Smooth muscle cell (in vitro differentiated cells): Measurements from ENCODE around the gene C15orf40. TPM values are rescaled to one million over a fixed set of nuclear protein-coding genes. Genes with fewer than 3 reads are reported as not detected.
"Not testable (repeated sequence)": the region's sequence is repeated elsewhere in the genome, so short reads cannot be mapped to it uniquely, and the experiment has no call there.

ENCODE experiments used
- DNase-seq: peaks from one replicate; lab custom pipeline; 2025; ENCODE audit not compliant: unreplicated experiment; lab: John Stamatoyannopoulos, UW
- H2AFZ ChIP-seq: fragments of 200-600 bp; sonication (generic); 2 replicates; pipeline ENCODE4 v1.6.0; 2016; ENCODE audit warnings: antibody characterized with exemption, low read depth, mild to moderate bottlenecking
- H3F3A ChIP-seq: fragments of 200-600 bp; sonication (generic); 2 replicates; pipeline ENCODE4 v1.6.0; 2017; ENCODE audit warnings: antibody characterized with exemption, low read depth
- H3K27ac ChIP-seq: fragments of 200-600 bp; sonication (generic); 2 replicates; pipeline ENCODE4 v1.5.1; 2016; ENCODE audit warnings: low read depth, mild to moderate bottlenecking
- H3K27me3 ChIP-seq: fragments of 200-600 bp; sonication (generic); 2 replicates; pipeline ENCODE4 v1.6.1; 2016; ENCODE audit warnings: low read depth, mild to moderate bottlenecking
- H3K36me3 ChIP-seq: fragments of 200-600 bp; sonication (generic); 2 replicates; pipeline ENCODE4 v1.5.1; 2016; ENCODE audit warnings: low read depth
- H3K4me1 ChIP-seq: fragments of 200-600 bp; sonication (generic); 2 replicates; pipeline ENCODE4 v1.5.1; 2016; ENCODE audit warnings: low read depth
- H3K4me2 ChIP-seq: fragments of 200-600 bp; sonication (generic); 2 replicates; pipeline ENCODE4 v1.6.0; 2016; ENCODE audit warnings: mild to moderate bottlenecking
- H3K4me3 ChIP-seq: fragments of 200-600 bp; sonication (generic); 2 replicates; pipeline ENCODE4 v1.5.1; 2016; ENCODE audit warnings: mild to moderate bottlenecking
- H3K79me2 ChIP-seq: fragments of 200-600 bp; sonication (generic); 2 replicates; pipeline ENCODE4 v1.6.0; 2016; ENCODE audit warnings: low read depth, mild to moderate bottlenecking
- H3K9ac ChIP-seq: fragments of 200-600 bp; sonication (generic); 2 replicates; pipeline ENCODE4 v1.6.0; 2016; ENCODE audit warnings: low read depth
- H3K9me3 ChIP-seq: fragments of 200-600 bp; sonication (generic); replicated peaks from 2 replicates; pipeline ENCODE4 v1.5.1; 2016; ENCODE audit warnings: low read depth
- H4K20me1 ChIP-seq: fragments of 200-600 bp; sonication (generic); 2 replicates; pipeline ENCODE4 v1.6.0; 2016; ENCODE audit warnings: low read depth
- CTCF ChIP-seq: fragments of 200-600 bp; sonication (generic); IDR thresholded peaks from 2 replicates; pipeline ENCODE4 v1.5.1; 2017; ENCODE audit warnings: borderline replicate concordance, mild to moderate bottlenecking, antibody characterized with exemption; ENCODE audit not compliant: insufficient read depth, poor library complexity, severe bottlenecking
- WGBS: methylation state at CpG from one replicate; pipeline ENCODE4 v1.1.7; 2016; ENCODE audit warnings: low lambda C conversion rate; 5-methylcytosine and 5-hydroxymethylcytosine counted together
- polyA plus RNA-seq: library from polyadenylated mRNA; unstranded; fragments of >200 nt; fragmentation: Nextera tagmentation; extraction: Ambion mirVana; gene quantifications from 2 replicates; pipeline ENCODE4 v1.2.1, GENCODE V29; 2016
- total RNA-seq: library from RNA; depleted of rRNA; stranded (reverse); fragments of >200 nt; gene quantifications from 2 replicates; pipeline ENCODE4 v1.2.3, GENCODE V29; 2014

C15orf40 gene
- total and polyA plus RNA-seq, 2 experiments from 2014 or later, result 14.3 to 19.3 TPM

GRCh38 chr15:83036253-83036652 lies 24.8 kb upstream of the C15orf40 start:
- H3K27ac ChIP-seq, result no peak overlapping the region
- H3K9ac ChIP-seq, result no peak overlapping the region
- H3K4me3 ChIP-seq, result no peak overlapping the region
- H3K27me3 ChIP-seq, result no peaks in the 10 kb centered on the region
- peaks cover 14% of the 10 kb centered on the region for H3K36me3 ChIP-seq
- H3K4me1 ChIP-seq, result no peaks in the 10 kb centered on the region
- no peak overlapping the region for H2AFZ ChIP-seq
- H3F3A ChIP-seq, result no peaks in the 10 kb centered on the region
- peaks cover 78% of the 10 kb centered on the region for H3K79me2 ChIP-seq
- peaks cover 75% of the 10 kb centered on the region for H4K20me1 ChIP-seq
- no peaks in the 10 kb centered on the region for H3K9me3 ChIP-seq
- no peak for TF ChIP-seq CTCF
- 95% methylated on average over 6 of the region's 6 CpGs for WGBS
- DNase-seq, result no peak
- H3K4me2 ChIP-seq, result no peak overlapping the region

GRCh38 chr15:83031234-83031633 lies 19.8 kb upstream of the C15orf40 start:
- Histone ChIP-seq H3K79me2 (peaks cover 51% of the 10 kb centered on the region), H3K36me3 (peaks cover 24% of the 10 kb centered on the region), H4K20me1 (peaks cover 59% of the 10 kb centered on the region)
- H3K4me1 ChIP-seq, H3K27me3 ChIP-seq, H3K4me3 ChIP-seq, DNase-seq, H3K4me2 ChIP-seq, H2AFZ ChIP-seq, H3K27ac ChIP-seq, H3K9ac ChIP-seq, H3K9me3 ChIP-seq, H3F3A ChIP-seq: not testable (repeated sequence)
- WGBS, result 95% methylated on average over 6 of the region's 6 CpGs

GRCh38 chr15:83030021-83030420 lies 18.6 kb upstream of the C15orf40 start:
- H4K20me1 ChIP-seq, result peaks cover 50% of the 10 kb centered on the region
- no peak for DNase-seq
- peak overlapping the region; percentile 19 for H3K4me2 ChIP-seq
- no peak for TF ChIP-seq CTCF
- H3K36me3 ChIP-seq, result peaks cover 24% of the 10 kb centered on the region
- no peaks in the 10 kb centered on the region for H3K9me3 ChIP-seq
- no peak overlapping the region for H3K27ac ChIP-seq
- 58% methylated on average over 8 of the region's 8 CpGs for WGBS
- peaks cover 40% of the 10 kb centered on the region for H3K79me2 ChIP-seq
- H3F3A ChIP-seq, result no peaks in the 10 kb centered on the region
- H3K4me1 ChIP-seq, result peaks cover 2% of the 10 kb centered on the region
- no peak overlapping the region for H2AFZ ChIP-seq
- no peak overlapping the region for H3K9ac ChIP-seq
- no peak overlapping the region for H3K4me3 ChIP-seq
- no peaks in the 10 kb centered on the region for H3K27me3 ChIP-seq

GRCh38 chr15:83018436-83018835 lies 7.0 kb upstream of the C15orf40 start:
- no peak overlapping the region for H3K27ac ChIP-seq

More at GRCh38 chr15:83018436-83018835, 7.0 kb upstream of the C15orf40 start:
- DNase-seq, result no peak
- Histone ChIP-seq H2AFZ (no peak overlapping the region), H3K4me3 (no peak overlapping the region), H3K36me3 (no peaks in the 10 kb centered on the region), H4K20me1 (peaks cover 4% of the 10 kb centered on the region), H3K27me3 (no peaks in the 10 kb centered on the region), H3K9ac (no peak overlapping the region), H3F3A (no peaks in the 10 kb centered on the region), H3K9me3 (no peaks in the 10 kb centered on the region), H3K4me1 (no peaks in the 10 kb centered on the region), H3K4me2 (no peak overlapping the region), H3K79me2 (no peaks in the 10 kb centered on the region)
- TF ChIP-seq CTCF, result no peak
- WGBS, result 97% methylated on average over 2 of the region's 2 CpGs
